ENCODE results near the gene TK2.

DNA sequence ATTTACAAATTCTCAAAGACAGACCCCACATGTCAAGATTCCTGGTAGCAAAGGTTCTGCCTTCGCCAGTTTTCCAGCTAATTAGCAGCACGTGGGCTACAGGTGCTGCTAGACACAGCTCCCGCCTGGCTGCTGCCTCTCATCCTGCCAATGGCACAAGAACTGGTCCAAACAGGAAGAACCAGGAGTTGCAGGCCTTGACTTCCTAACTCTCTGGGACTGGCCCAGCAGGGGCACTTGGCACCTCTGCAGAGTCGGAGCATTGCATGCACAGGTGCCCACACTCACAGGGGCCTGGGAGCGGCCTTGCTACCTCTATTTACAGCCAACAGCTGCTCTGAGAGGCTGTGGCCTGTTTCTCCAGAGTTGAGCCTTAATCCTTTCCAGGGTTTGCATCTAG lies 39.6 kb downstream of the TK2 start:
- TF ChIP-seq, protein P1, sequence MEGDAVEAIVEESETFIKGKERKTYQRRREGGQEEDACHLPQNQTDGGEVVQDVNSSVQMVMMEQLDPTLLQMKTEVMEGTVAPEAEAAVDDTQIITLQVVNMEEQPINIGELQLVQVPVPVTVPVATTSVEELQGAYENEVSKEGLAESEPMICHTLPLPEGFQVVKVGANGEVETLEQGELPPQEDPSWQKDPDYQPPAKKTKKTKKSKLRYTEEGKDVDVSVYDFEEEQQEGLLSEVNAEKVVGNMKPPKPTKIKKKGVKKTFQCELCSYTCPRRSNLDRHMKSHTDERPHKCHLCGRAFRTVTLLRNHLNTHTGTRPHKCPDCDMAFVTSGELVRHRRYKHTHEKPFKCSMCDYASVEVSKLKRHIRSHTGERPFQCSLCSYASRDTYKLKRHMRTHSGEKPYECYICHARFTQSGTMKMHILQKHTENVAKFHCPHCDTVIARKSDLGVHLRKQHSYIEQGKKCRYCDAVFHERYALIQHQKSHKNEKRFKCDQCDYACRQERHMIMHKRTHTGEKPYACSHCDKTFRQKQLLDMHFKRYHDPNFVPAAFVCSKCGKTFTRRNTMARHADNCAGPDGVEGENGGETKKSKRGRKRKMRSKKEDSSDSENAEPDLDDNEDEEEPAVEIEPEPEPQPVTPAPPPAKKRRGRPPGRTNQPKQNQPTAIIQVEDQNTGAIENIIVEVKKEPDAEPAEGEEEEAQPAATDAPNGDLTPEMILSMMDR (IDR thresholded peaks at IDR 0.05), result no peak
- TF ChIP-seq POLR2AphosphoS5 (IDR thresholded peaks at IDR 0.05), result no peak

All from prostate gland (tissue), 2 donors.